ENCODE measurements around the gene SPAG16.
A peak's percentile ranks its signal among the peaks of the same experiment; 100 is the strongest.

The SPAG16 gene

DNA sequence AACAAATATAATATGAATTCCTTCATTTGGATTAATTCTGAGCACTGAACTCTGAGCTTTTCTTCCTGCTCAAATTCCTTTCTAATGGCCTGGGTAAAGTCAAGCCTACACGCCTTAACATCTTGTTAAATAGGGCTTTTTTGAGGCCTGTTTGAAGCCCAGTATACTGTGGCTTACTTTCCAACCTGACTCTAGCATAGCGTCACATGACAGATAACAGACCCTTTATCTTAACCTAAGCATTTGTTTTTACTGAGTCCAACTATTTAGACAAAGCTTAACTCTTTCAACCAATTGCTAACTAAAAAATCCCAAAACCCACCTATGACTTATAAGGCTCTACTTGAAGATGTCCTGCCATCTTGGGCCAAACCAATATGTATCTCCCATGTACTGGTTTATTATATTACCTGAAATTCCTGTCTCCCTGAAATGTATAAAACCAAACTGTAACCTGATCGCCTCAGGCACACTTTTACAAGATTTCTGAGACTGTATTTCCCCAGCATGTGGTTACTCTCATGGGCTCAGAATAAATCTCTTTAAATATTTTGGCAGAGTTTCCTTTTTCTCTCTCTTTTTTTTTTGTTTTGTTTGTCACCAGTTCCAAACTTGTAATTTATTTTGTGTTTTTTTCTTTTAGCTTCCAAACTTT, 855.5 kb downstream of the SPAG16 start:
- Histone ChIP-seq H3K9me3 (ENCODE audit: control insufficient read depth, insufficient read depth, low read depth, low read length) (no peaks in the 10 kb centered on the region), H3K27ac (ENCODE audit: extremely low read depth, low read depth, low read length) (no peak overlapping the region), H3K36me3 (ENCODE audit: control insufficient read depth in 2 of 2, insufficient read depth in 1 of 2, low read length in 2 of 2) (no peaks in the 10 kb centered on the region), H3K4me3 (ENCODE audit: low read depth, low read length) (no peak overlapping the region), H3K4me1 (ENCODE audit: control insufficient read depth, insufficient read depth, low read length) (peaks cover 3% of the 10 kb centered on the region)
- ChIA-PET CTCF (no interaction called here), POLR2A (no interaction called here)
- 0 out of 2 replicates have a peak, but pooled peaks have one; percentile 45 for TF ChIP-seq ZNF843 (tag by site-specific recombination; IDR thresholded peaks at IDR 0.05)
- TF ChIP-seq, protein P1, sequence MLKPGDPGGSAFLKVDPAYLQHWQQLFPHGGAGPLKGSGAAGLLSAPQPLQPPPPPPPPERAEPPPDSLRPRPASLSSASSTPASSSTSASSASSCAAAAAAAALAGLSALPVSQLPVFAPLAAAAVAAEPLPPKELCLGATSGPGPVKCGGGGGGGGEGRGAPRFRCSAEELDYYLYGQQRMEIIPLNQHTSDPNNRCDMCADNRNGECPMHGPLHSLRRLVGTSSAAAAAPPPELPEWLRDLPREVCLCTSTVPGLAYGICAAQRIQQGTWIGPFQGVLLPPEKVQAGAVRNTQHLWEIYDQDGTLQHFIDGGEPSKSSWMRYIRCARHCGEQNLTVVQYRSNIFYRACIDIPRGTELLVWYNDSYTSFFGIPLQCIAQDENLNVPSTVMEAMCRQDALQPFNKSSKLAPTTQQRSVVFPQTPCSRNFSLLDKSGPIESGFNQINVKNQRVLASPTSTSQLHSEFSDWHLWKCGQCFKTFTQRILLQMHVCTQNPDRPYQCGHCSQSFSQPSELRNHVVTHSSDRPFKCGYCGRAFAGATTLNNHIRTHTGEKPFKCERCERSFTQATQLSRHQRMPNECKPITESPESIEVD (tag by site-specific recombination; IDR thresholded peaks at IDR 0.05) = 0 out of 2 replicates have a peak, but pooled peaks have one; percentile 53
- TF ChIP-seq ZNF274 (IDR thresholded peaks at IDR 0.05; ENCODE audit: low read length) = no peak
- TF ChIP-seq ZNF274 (tag by site-specific recombination; IDR thresholded peaks at IDR 0.05; ENCODE audit: borderline replicate concordance) = no peak
- TF ChIP-seq, protein P2, sequence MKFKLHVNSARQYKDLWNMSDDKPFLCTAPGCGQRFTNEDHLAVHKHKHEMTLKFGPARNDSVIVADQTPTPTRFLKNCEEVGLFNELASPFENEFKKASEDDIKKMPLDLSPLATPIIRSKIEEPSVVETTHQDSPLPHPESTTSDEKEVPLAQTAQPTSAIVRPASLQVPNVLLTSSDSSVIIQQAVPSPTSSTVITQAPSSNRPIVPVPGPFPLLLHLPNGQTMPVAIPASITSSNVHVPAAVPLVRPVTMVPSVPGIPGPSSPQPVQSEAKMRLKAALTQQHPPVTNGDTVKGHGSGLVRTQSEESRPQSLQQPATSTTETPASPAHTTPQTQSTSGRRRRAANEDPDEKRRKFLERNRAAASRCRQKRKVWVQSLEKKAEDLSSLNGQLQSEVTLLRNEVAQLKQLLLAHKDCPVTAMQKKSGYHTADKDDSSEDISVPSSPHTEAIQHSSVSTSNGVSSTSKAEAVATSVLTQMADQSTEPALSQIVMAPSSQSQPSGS (tag by site-specific recombination; IDR thresholded peaks at IDR 0.05; ENCODE audit: low read depth) = 0 out of 2 replicates have a peak, but pooled peaks have one; percentile 5
- TF ChIP-seq TRIM28 (IDR thresholded peaks at IDR 0.05; ENCODE audit: borderline replicate concordance, low read length) = peak; percentile 52; the same call in 1 of the 2 replicates
- peak; percentile 33 for TF ChIP-seq SETDB1 (IDR thresholded peaks at IDR 0.05; ENCODE audit: insufficient read length, low read length)
- TF ChIP-seq, protein P3, sequence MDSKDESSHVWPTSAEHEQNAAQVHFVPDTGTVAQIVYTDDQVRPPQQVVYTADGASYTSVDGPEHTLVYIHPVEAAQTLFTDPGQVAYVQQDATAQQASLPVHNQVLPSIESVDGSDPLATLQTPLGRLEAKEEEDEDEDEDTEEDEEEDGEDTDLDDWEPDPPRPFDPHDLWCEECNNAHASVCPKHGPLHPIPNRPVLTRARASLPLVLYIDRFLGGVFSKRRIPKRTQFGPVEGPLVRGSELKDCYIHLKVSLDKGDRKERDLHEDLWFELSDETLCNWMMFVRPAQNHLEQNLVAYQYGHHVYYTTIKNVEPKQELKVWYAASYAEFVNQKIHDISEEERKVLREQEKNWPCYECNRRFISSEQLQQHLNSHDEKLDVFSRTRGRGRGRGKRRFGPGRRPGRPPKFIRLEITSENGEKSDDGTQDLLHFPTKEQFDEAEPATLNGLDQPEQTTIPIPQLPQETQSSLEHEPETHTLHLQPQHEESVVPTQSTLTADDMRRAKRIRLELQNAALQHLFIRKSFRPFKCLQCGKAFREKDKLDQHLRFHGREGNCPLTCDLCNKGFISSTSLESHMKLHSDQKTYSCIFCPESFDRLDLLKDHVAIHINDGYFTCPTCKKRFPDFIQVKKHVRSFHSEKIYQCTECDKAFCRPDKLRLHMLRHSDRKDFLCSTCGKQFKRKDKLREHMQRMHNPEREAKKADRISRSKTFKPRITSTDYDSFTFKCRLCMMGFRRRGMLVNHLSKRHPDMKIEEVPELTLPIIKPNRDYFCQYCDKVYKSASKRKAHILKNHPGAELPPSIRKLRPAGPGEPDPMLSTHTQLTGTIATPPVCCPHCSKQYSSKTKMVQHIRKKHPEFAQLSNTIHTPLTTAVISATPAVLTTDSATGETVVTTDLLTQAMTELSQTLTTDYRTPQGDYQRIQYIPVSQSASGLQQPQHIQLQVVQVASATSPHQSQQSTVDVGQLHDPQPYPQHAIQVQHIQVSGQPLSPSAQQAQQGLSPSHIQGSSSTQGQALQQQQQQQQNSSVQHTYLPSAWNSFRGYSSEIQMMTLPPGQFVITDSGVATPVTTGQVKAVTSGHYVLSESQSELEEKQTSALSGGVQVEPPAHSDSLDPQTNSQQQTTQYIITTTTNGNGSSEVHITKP (tag by site-specific recombination; IDR thresholded peaks at IDR 0.05) = peak; percentile 84
- TF ChIP-seq, protein P4, sequence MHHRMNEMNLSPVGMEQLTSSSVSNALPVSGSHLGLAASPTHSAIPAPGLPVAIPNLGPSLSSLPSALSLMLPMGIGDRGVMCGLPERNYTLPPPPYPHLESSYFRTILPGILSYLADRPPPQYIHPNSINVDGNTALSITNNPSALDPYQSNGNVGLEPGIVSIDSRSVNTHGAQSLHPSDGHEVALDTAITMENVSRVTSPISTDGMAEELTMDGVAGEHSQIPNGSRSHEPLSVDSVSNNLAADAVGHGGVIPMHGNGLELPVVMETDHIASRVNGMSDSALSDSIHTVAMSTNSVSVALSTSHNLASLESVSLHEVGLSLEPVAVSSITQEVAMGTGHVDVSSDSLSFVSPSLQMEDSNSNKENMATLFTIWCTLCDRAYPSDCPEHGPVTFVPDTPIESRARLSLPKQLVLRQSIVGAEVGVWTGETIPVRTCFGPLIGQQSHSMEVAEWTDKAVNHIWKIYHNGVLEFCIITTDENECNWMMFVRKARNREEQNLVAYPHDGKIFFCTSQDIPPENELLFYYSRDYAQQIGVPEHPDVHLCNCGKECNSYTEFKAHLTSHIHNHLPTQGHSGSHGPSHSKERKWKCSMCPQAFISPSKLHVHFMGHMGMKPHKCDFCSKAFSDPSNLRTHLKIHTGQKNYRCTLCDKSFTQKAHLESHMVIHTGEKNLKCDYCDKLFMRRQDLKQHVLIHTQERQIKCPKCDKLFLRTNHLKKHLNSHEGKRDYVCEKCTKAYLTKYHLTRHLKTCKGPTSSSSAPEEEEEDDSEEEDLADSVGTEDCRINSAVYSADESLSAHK (tag by site-specific recombination; IDR thresholded peaks at IDR 0.05) = no peak
- TF ChIP-seq FEZF1 (tag by site-specific recombination; IDR thresholded peaks at IDR 0.05) = peak; percentile 81
- TF ChIP-seq WT1 (tag by site-specific recombination; IDR thresholded peaks at IDR 0.05) = no peak

DNA sequence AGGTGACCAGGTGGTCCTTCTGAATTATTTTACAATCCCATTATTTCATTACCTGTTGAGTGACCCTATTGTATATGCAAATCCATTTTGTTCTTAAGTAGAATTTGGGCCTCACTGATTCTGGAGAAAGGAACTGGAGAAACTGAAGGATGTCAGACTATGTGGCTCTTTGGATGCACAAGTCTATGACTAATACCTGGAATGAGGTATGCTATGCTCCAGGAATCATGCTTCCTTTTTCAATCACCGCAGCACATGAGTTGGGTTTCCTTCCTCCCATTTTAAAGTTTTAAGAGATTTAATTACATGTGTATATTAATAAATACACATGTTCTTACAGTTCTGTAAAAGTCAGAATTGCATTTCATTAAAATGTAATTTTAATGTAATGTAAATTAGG, 872.7 kb downstream of the SPAG16 start:
- no peak overlapping the region for H3K4me3 ChIP-seq (ENCODE audit: low read depth, low read length)
- no peak overlapping the region for H3K27ac ChIP-seq (ENCODE audit: extremely low read depth, low read depth, low read length)
- H3K9me3 ChIP-seq (ENCODE audit: control insufficient read depth, insufficient read depth, low read depth, low read length) = no peaks in the 10 kb centered on the region
- ChIA-PET CTCF (no interaction called here), POLR2A (no interaction called here)
- no peaks in the 10 kb centered on the region for H3K36me3 ChIP-seq (ENCODE audit: control insufficient read depth in 2 of 2, insufficient read depth in 1 of 2, low read length in 2 of 2)
- H3K4me1 ChIP-seq (ENCODE audit: control insufficient read depth, insufficient read depth, low read length) = no peaks in the 10 kb centered on the region
- no peak for TF ChIP-seq ZNF426 (tag by site-specific recombination; IDR thresholded peaks at IDR 0.05)
- TF ChIP-seq BCL11A (tag by site-specific recombination; IDR thresholded peaks at IDR 0.05; ENCODE audit: low read depth) = no peak
- TF ChIP-seq, protein P5, sequence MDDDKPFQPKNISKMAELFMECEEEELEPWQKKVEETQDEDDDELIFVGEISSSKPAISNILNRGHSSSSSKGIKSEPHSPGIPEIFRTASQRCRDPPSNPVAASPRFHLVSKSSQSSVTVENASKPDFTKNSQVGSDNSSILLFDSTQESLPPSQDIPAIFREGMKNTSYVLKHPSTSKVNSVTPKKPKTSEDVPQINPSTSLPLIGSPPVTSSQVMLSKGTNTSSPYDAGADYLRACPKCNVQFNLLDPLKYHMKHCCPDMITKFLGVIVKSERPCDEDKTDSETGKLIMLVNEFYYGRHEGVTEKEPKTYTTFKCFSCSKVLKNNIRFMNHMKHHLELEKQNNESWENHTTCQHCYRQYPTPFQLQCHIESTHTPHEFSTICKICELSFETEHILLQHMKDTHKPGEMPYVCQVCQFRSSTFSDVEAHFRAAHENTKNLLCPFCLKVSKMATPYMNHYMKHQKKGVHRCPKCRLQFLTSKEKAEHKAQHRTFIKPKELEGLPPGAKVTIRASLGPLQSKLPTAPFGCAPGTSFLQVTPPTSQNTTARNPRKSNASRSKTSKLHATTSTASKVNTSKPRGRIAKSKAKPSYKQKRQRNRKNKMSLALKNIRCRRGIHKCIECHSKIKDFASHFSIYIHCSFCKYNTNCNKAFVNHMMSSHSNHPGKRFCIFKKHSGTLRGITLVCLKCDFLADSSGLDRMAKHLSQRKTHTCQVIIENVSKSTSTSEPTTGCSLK (tag by site-specific recombination; IDR thresholded peaks at IDR 0.05) = no peak
- TF ChIP-seq ZNF623 (tag by site-specific recombination; IDR thresholded peaks at IDR 0.05) = no peak
- no peak for TF ChIP-seq ZSCAN16 (tag by site-specific recombination; IDR thresholded peaks at IDR 0.05)
- no peak for TF ChIP-seq ZNF140 (tag by site-specific recombination; IDR thresholded peaks at IDR 0.05)
- TF ChIP-seq ZNF121 (tag by site-specific recombination; IDR thresholded peaks at IDR 0.05) = no peak
- TF ChIP-seq KLF10 (tag by site-specific recombination; IDR thresholded peaks at IDR 0.05) = no peak
- no peak for TF ChIP-seq GFI1B (tag by site-specific recombination; IDR thresholded peaks at IDR 0.05)
- TF ChIP-seq ZBTB1 (tag by site-specific recombination; IDR thresholded peaks at IDR 0.05) = no peak
- TF ChIP-seq, protein P6, sequence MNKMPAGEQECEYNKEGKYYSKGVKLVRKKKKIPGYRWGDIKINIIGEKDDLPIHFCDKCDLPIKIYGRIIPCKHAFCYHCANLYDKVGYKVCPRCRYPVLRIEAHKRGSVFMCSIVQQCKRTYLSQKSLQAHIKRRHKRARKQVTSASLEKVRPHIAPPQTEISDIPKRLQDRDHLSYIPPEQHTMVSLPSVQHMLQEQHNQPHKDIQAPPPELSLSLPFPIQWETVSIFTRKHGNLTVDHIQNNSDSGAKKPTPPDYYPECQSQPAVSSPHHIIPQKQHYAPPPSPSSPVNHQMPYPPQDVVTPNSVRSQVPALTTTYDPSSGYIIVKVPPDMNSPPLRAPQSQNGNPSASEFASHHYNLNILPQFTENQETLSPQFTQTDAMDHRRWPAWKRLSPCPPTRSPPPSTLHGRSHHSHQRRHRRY (tag by site-specific recombination; IDR thresholded peaks at IDR 0.05) = no peak
- no peak for TF ChIP-seq ZNF558 (tag by site-specific recombination; IDR thresholded peaks at IDR 0.05)
